ENCODE data around the gene IQCE. TPM values are rescaled to one million over a fixed set of nuclear protein-coding genes. Genes with fewer than 3 reads are reported as not detected.

Gene IQCE
- total and polyA plus RNA-seq, 2 experiments from 2014 or later: 14.7 to 14.9 TPM

DNA sequence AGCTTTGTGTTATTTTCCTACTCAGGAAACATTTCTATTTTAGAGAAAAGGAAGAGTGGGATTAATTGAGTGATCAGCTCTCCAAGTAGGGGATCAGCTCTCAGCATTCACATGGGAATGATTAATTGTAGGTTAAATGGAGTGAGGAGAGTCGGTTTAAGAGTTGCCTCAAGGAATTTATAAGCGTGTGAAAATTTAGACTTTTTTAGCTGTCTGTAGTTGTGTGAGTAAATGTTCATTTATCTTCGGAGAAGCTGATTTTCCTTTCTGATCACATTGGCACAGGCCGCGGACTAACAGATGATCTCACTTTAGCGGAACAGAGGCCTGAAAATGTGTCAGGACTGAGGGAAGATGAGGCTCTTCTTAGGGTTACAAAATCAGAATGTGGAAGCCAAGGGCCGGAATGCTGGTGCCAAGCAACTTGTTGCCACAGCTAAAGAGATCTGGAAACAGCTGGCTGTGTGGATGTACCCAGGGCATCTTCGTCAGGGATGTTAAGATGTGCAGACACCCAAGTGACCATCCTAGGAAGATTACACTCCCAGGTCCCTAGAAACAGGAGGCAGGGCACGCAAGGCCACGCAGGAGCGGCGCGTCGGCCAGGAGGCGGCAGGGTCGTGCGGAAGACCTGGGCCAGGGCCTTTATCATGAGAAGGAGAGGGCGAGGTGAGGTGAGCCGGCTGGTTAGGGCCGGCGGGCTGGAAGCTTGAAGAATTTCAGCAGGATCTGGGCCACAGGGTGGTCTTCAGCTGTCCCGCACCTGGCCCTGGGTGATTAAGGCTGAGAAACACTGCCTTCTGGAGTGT, 37.9 kb downstream of the IQCE start:
- H3K4me2 ChIP-seq (ENCODE audit: unreplicated experiment): no peak overlapping the region
- H3K27ac ChIP-seq: no peak overlapping the region
- H4K20me1 ChIP-seq (ENCODE audit: insufficient read depth): no peaks in the 10 kb centered on the region
- H3K9ac ChIP-seq: no peak overlapping the region
- H3K4me1 ChIP-seq (ENCODE audit: insufficient read depth): no peaks in the 10 kb centered on the region
- H3K27me3 ChIP-seq (replicated peaks; ENCODE audit: insufficient read depth): no peaks in the 10 kb centered on the region
- no peaks in the 10 kb centered on the region for H3K9me2 ChIP-seq (ENCODE audit: insufficient read depth)
- no peaks in the 10 kb centered on the region for H3K79me2 ChIP-seq (ENCODE audit: insufficient read depth)
- TF ChIP-seq EZH2 (IDR thresholded peaks at IDR 0.05; ENCODE audit: insufficient read depth, poor library complexity, severe bottlenecking) (no peak), EZH2phosphoT487 (IDR thresholded peaks at IDR 0.05; ENCODE audit: insufficient read depth, low read depth) (no peak)
- H2AFZ ChIP-seq: no peak overlapping the region
- no peaks in the 10 kb centered on the region for H3K9me3 ChIP-seq (ENCODE audit: low read depth)
- in situ Hi-C loops (cut with MboI): no loop called here
- no peak for DNase-seq
- 79 to 84% methylated on average over 22 of the region's 22 CpGs for WGBS, 2 experiments (ENCODE audit: low coverage in 1 of 2, low lambda C conversion rate in 2 of 2, missing lambda C conversion rate in 2 of 2)
- H3K36me3 ChIP-seq (ENCODE audit: low read depth): no peaks in the 10 kb centered on the region
- H3K4me3 ChIP-seq: no peak overlapping the region
- H3F3A ChIP-seq (ENCODE audit: insufficient read depth): no peaks in the 10 kb centered on the region

DNA sequence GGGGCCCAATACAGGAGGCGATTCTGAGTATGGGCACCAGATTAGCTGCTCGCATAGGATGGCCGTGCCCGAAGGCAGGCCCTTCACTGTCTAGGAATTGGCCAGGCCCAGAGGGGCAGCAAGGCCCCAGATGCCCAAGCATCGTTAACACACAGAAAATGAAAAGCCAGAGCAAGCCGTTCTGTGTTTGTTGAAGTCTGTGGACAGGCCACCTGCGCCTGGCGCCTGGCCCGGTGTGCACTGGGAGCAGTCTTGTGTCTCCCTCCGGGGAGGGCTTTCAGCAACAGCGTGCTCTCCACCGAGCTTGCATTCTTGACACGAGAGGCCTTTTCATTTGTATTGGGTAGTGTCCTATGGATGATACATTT, 38.5 kb downstream of the IQCE start:
- TF ChIP-seq EZH2phosphoT487 (IDR thresholded peaks at IDR 0.05; ENCODE audit: insufficient read depth, low read depth) (no peak), EZH2 (IDR thresholded peaks at IDR 0.05; ENCODE audit: insufficient read depth, poor library complexity, severe bottlenecking) (no peak)
- H3K36me3 ChIP-seq (ENCODE audit: low read depth): no peaks in the 10 kb centered on the region
- no peak overlapping the region for H3K9ac ChIP-seq

DNA sequence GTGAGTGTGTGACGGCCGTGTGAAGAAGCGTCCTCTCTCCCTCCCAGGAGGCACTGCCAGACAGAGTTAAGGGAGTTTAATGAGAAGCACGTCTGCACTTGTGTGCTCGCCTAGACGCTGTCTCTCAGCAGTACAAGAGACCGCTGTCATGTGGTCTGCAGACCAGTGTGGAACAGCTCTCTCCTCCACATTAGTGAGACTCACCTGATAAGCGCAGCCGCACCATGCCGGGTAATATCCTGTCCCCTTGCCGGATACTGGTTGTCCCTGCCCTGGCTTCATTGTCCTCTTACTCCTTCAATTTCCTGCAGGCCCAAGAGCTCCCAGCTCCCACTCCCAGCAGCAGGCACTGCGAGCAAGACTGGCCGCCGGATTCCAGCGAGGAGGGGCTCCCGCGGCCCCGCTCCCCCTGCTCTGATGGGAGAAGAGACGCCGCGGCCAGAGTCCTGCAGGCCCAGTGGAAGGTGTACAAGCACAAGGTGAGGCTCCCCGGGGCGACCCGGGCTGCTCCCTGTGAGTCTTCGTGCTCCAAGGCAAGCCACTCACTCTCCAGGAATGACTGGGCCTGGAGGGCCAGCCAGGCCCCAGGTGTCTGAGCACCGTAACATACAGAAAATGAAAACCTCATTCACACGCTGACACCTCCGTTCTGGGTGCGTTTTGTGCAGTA, 39.5 kb downstream of the IQCE start:
- no peaks in the 10 kb centered on the region for H3K9me3 ChIP-seq (ENCODE audit: low read depth)
- in situ Hi-C loops (cut with MboI): no loop called here
- no peak for DNase-seq
- TF ChIP-seq EZH2phosphoT487 (IDR thresholded peaks at IDR 0.05; ENCODE audit: insufficient read depth, low read depth) (no peak), EZH2 (IDR thresholded peaks at IDR 0.05; ENCODE audit: insufficient read depth, poor library complexity, severe bottlenecking) (no peak)
- H4K20me1 ChIP-seq (ENCODE audit: insufficient read depth): no peaks in the 10 kb centered on the region
- H3K27ac ChIP-seq: no peak overlapping the region
- no peak overlapping the region for H3K4me3 ChIP-seq
- no peaks in the 10 kb centered on the region for H3K27me3 ChIP-seq (replicated peaks; ENCODE audit: insufficient read depth)
- no peaks in the 10 kb centered on the region for H3K36me3 ChIP-seq (ENCODE audit: low read depth)
- H3K9ac ChIP-seq: no peak overlapping the region
- no peaks in the 10 kb centered on the region for H3K79me2 ChIP-seq (ENCODE audit: insufficient read depth)
- no peaks in the 10 kb centered on the region for H3K9me2 ChIP-seq (ENCODE audit: insufficient read depth)
- H2AFZ ChIP-seq: no peak overlapping the region
- H3K4me2 ChIP-seq (ENCODE audit: unreplicated experiment): no peak overlapping the region
- H3K4me1 ChIP-seq (ENCODE audit: insufficient read depth): no peaks in the 10 kb centered on the region
- 92 to 93% methylated on average over 29 of the region's 29 CpGs for WGBS, 2 experiments (ENCODE audit: low coverage in 1 of 2, low lambda C conversion rate in 2 of 2, missing lambda C conversion rate in 2 of 2)
- H3F3A ChIP-seq (ENCODE audit: insufficient read depth): no peaks in the 10 kb centered on the region

More for the DNA sequence above, 38.5 kb downstream of the IQCE start:
- Histone ChIP-seq H2AFZ (no peak overlapping the region), H3K9me2 (ENCODE audit: insufficient read depth) (no peaks in the 10 kb centered on the region), H3K4me1 (ENCODE audit: insufficient read depth) (no peaks in the 10 kb centered on the region), H3K4me2 (ENCODE audit: unreplicated experiment) (no peak overlapping the region), H3F3A (ENCODE audit: insufficient read depth) (no peaks in the 10 kb centered on the region), H3K27me3 (replicated peaks; ENCODE audit: insufficient read depth) (no peaks in the 10 kb centered on the region), H3K79me2 (ENCODE audit: insufficient read depth) (no peaks in the 10 kb centered on the region), H3K9me3 (ENCODE audit: low read depth) (no peaks in the 10 kb centered on the region), H3K27ac (no peak overlapping the region), H4K20me1 (ENCODE audit: insufficient read depth) (no peaks in the 10 kb centered on the region), H3K4me3 (no peak overlapping the region)
- WGBS, 2 experiments (ENCODE audit: low coverage in 1 of 2, low lambda C conversion rate in 2 of 2, missing lambda C conversion rate in 2 of 2): 94 to 96% methylated on average over 13 of the region's 13 CpGs
- no peak for DNase-seq
- in situ Hi-C loops (cut with MboI): no loop called here

DNA sequence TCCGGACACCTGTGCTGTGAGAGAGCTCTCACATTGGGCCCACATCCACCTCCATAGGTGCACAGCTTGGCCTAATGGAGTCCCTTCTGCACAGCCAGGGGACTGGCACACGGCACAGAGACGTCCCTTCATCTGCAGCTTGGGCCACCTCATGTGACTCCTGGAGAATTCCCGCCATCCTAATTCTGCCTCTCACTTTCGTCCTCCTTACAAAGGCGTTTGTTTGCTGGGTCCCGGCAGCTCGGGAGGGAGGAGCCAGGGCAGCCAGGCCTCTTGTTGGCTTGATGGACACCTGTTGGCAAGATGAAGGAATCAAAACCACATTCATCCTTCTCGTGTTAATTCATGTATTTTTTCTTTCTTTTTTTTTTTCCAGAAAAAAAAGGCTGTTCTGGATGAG, 42.3 kb downstream of the IQCE start:
- WGBS, 2 experiments (ENCODE audit: low coverage in 1 of 2, low lambda C conversion rate in 2 of 2, missing lambda C conversion rate in 2 of 2): 85 to 88% methylated on average over 9 of the region's 9 CpGs
- no peak for DNase-seq
- no peaks in the 10 kb centered on the region for H3K27me3 ChIP-seq (replicated peaks; ENCODE audit: insufficient read depth)
- H2AFZ ChIP-seq: no peak overlapping the region
- no peaks in the 10 kb centered on the region for H4K20me1 ChIP-seq (ENCODE audit: insufficient read depth)
- no peaks in the 10 kb centered on the region for H3K4me1 ChIP-seq (ENCODE audit: insufficient read depth)
- H3F3A ChIP-seq (ENCODE audit: insufficient read depth): no peaks in the 10 kb centered on the region
- H3K27ac ChIP-seq: no peak overlapping the region
- H3K4me3 ChIP-seq: no peak overlapping the region
- H3K4me2 ChIP-seq (ENCODE audit: unreplicated experiment): no peak overlapping the region
- no peak overlapping the region for H3K9ac ChIP-seq
- in situ Hi-C loops (cut with MboI): no loop called here
- no peaks in the 10 kb centered on the region for H3K36me3 ChIP-seq (ENCODE audit: low read depth)
- TF ChIP-seq EZH2phosphoT487 (IDR thresholded peaks at IDR 0.05; ENCODE audit: insufficient read depth, low read depth): no peak
- TF ChIP-seq EZH2 (IDR thresholded peaks at IDR 0.05; ENCODE audit: insufficient read depth, poor library complexity, severe bottlenecking): no peak
- no peaks in the 10 kb centered on the region for H3K79me2 ChIP-seq (ENCODE audit: insufficient read depth)
- no peaks in the 10 kb centered on the region for H3K9me2 ChIP-seq (ENCODE audit: insufficient read depth)
- H3K9me3 ChIP-seq (ENCODE audit: low read depth): no peaks in the 10 kb centered on the region

All from GM23248 (cell line).